ENCODE measurements around the gene DYSF.

The DYSF gene

DNA sequence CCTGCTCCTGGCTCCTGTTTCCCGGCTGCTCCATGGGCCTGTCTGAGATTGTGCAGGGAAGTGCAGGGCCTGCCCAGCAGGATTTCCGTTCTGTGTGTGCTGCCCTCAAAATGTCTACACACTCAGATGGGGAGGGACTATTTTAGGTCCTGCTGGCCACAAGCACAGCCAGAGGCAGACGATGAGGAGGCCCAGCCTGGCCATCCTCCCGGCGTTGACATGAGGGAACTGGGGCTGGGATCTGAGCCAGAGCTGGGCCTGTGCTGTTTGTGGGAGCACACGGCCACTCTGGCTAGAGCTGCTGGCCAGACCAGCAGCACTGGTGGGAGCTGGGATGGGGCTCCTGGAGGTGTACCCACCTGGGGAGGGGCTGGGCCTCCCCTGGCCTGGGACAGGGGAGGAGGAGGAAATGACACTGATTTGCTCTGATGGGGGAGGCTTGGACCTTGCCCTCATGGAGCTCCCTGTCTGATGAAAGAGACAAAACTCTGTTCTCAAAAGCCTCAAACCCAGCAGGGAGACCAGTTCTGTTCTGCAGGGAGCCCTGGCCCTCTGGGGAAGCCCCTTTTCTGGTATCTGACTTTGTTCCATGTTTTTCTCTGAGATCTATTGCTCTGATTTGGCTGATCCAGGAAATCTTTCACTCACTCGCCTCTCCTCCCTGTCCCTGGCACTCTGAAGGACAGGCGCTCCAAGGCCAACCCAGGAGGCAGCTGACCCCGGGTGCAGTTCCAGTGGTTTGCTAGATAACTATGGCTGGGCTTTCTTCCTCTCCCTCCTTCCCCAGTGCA, 161.8 kb downstream of the DYSF start:
- Histone ChIP-seq H2AFZ (ENCODE audit: low read length) (no peak overlapping the region), H3K4me1 (ENCODE audit: insufficient read depth, low read length, poor library complexity, severe bottlenecking) (no peaks in the 10 kb centered on the region), H3K27me3 (ENCODE audit: insufficient read depth, low read length, poor library complexity, severe bottlenecking) (no peaks in the 10 kb centered on the region), H4K20me1 (ENCODE audit: insufficient read depth, low read length, poor library complexity, severe bottlenecking) (no peaks in the 10 kb centered on the region), H3K4me2 (ENCODE audit: low read depth, low read length, poor library complexity, severe bottlenecking) (no peak overlapping the region), H3K9ac (ENCODE audit: low read depth, low read length, poor library complexity, severe bottlenecking) (no peak overlapping the region), H3K9me3 (ENCODE audit: insufficient read depth, low read depth, low read length) (no peaks in the 10 kb centered on the region), H3K36me3 (ENCODE audit: insufficient read depth, low read length) (no peaks in the 10 kb centered on the region), H3K9me2 (replicated peaks; ENCODE audit: low read depth, low read length) (no peaks in the 10 kb centered on the region), H3K4me3 (ENCODE audit: low read length, poor library complexity, severe bottlenecking) (no peak overlapping the region), H3F3A (ENCODE audit: low read depth) (no peaks in the 10 kb centered on the region), H3K79me2 (ENCODE audit: insufficient read depth, low read length) (no peaks in the 10 kb centered on the region)
- TF ChIP-seq, protein P1, sequence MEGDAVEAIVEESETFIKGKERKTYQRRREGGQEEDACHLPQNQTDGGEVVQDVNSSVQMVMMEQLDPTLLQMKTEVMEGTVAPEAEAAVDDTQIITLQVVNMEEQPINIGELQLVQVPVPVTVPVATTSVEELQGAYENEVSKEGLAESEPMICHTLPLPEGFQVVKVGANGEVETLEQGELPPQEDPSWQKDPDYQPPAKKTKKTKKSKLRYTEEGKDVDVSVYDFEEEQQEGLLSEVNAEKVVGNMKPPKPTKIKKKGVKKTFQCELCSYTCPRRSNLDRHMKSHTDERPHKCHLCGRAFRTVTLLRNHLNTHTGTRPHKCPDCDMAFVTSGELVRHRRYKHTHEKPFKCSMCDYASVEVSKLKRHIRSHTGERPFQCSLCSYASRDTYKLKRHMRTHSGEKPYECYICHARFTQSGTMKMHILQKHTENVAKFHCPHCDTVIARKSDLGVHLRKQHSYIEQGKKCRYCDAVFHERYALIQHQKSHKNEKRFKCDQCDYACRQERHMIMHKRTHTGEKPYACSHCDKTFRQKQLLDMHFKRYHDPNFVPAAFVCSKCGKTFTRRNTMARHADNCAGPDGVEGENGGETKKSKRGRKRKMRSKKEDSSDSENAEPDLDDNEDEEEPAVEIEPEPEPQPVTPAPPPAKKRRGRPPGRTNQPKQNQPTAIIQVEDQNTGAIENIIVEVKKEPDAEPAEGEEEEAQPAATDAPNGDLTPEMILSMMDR (conservative IDR thresholded peaks at IDR 0.05; ENCODE audit: low read length), result no peak
- TF ChIP-seq EZH2phosphoT487 (IDR thresholded peaks at IDR 0.05; ENCODE audit: borderline replicate concordance), result no peak

DNA sequence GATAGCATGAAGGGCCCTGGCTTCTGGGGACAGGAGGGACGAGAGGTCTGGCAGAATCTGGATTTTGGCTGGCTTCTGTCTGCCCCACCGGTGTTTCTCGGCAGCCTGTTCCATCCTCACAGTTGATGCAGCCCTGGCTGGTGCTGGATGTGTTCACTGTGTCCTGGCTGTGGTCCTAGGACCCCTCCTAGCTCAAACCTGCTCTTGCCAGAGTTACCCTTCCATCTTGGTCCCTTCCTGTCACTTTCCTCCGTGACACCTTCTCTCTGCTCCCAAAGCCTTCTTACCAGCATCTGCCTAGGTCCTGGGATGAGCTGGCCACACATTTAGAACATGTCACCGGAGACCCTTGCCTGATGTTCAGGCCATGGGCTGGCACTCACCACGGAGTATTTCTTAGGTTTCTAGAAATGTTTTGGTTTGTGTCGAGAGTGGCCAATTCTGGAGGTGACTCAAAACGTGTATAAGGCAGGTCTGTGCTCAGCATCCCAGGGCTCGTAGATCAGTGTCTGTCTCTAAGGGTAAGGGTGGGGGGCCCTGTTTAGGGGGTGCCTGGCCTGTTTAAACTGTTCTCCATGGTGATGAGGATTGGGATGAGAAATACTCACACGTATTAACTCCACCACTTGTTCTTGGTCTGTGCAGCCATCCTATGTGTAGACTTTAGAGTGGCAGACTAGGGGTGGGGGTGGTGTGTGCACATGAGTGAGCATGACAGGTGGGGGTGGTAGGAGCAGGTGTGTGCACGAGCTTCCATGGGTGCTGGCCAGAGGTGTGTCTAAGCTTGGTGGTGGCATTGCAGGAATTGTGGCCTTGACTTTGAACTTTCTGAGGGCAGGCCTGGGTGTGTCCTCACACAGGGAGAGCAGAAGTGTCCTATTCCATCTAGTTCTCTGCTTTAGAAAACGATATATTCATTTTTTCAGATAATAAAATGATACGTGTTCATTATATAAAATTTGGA, 162.7 kb downstream of the DYSF start:
- Histone ChIP-seq H3F3A (ENCODE audit: low read depth) (no peaks in the 10 kb centered on the region), H3K4me3 (ENCODE audit: low read length, poor library complexity, severe bottlenecking) (no peak overlapping the region), H4K20me1 (ENCODE audit: insufficient read depth, low read length, poor library complexity, severe bottlenecking) (no peaks in the 10 kb centered on the region), H2AFZ (ENCODE audit: low read length) (no peak overlapping the region), H3K27me3 (ENCODE audit: insufficient read depth, low read length, poor library complexity, severe bottlenecking) (no peaks in the 10 kb centered on the region), H3K4me2 (ENCODE audit: low read depth, low read length, poor library complexity, severe bottlenecking) (no peak overlapping the region), H3K9me2 (replicated peaks; ENCODE audit: low read depth, low read length) (no peaks in the 10 kb centered on the region), H3K9ac (ENCODE audit: low read depth, low read length, poor library complexity, severe bottlenecking) (no peak overlapping the region), H3K79me2 (ENCODE audit: insufficient read depth, low read length) (no peaks in the 10 kb centered on the region), H3K4me1 (ENCODE audit: insufficient read depth, low read length, poor library complexity, severe bottlenecking) (no peaks in the 10 kb centered on the region), H3K36me3 (ENCODE audit: insufficient read depth, low read length) (no peaks in the 10 kb centered on the region), H3K9me3 (ENCODE audit: insufficient read depth, low read depth, low read length) (no peaks in the 10 kb centered on the region)
- TF ChIP-seq, protein P1 (conservative IDR thresholded peaks at IDR 0.05; ENCODE audit: low read length), result no peak
- no peak for TF ChIP-seq EZH2phosphoT487 (IDR thresholded peaks at IDR 0.05; ENCODE audit: borderline replicate concordance)

DNA sequence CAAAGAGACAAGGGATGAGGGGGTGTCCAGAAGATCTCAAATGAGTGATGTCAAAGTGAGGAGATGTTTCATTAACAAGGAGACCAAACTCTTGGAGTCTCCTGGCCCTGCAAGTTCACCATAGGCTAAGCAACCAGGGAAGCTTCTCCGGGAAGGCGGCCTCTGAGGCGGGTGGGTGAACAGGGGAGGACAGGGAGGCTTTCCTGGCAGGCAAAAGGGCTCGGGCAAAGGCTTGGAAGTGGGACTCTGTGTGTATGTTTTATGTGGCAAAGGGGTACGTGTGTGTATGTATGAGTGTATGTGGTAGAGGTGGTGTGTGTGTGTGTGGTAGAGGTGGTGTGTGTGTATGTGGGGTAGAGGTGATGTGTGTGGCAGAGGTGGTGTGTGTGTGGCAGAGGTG, 163.9 kb downstream of the DYSF start:
- no peaks in the 10 kb centered on the region for H4K20me1 ChIP-seq (ENCODE audit: insufficient read depth, low read length, poor library complexity, severe bottlenecking)
- H3K27me3 ChIP-seq (ENCODE audit: insufficient read depth, low read length, poor library complexity, severe bottlenecking), result no peaks in the 10 kb centered on the region
- H3K4me1 ChIP-seq (ENCODE audit: insufficient read depth, low read length, poor library complexity, severe bottlenecking), result no peaks in the 10 kb centered on the region
- H3K4me3 ChIP-seq (ENCODE audit: low read length, poor library complexity, severe bottlenecking), result no peak overlapping the region
- no peaks in the 10 kb centered on the region for H3K79me2 ChIP-seq (ENCODE audit: insufficient read depth, low read length)
- H2AFZ ChIP-seq (ENCODE audit: low read length), result no peak overlapping the region
- H3K36me3 ChIP-seq (ENCODE audit: insufficient read depth, low read length), result no peaks in the 10 kb centered on the region
- no peaks in the 10 kb centered on the region for H3F3A ChIP-seq (ENCODE audit: low read depth)
- TF ChIP-seq, protein P1 (conservative IDR thresholded peaks at IDR 0.05; ENCODE audit: low read length), result no peak
- no peak for TF ChIP-seq EZH2phosphoT487 (IDR thresholded peaks at IDR 0.05; ENCODE audit: borderline replicate concordance)
- no peaks in the 10 kb centered on the region for H3K9me2 ChIP-seq (replicated peaks; ENCODE audit: low read depth, low read length)
- H3K4me2 ChIP-seq (ENCODE audit: low read depth, low read length, poor library complexity, severe bottlenecking), result no peak overlapping the region
- no peaks in the 10 kb centered on the region for H3K9me3 ChIP-seq (ENCODE audit: insufficient read depth, low read depth, low read length)
- H3K9ac ChIP-seq (ENCODE audit: low read depth, low read length, poor library complexity, severe bottlenecking), result no peak overlapping the region
